ENCODE data around the gene SH3GL1. TPM values are rescaled to one million over a fixed set of nuclear protein-coding genes. Genes with fewer than 3 reads are reported as not detected.

The SH3GL1 gene
- polyA plus RNA-seq, 3 donors = 14.0 to 33.9 (median 15.0) TPM

DNA sequence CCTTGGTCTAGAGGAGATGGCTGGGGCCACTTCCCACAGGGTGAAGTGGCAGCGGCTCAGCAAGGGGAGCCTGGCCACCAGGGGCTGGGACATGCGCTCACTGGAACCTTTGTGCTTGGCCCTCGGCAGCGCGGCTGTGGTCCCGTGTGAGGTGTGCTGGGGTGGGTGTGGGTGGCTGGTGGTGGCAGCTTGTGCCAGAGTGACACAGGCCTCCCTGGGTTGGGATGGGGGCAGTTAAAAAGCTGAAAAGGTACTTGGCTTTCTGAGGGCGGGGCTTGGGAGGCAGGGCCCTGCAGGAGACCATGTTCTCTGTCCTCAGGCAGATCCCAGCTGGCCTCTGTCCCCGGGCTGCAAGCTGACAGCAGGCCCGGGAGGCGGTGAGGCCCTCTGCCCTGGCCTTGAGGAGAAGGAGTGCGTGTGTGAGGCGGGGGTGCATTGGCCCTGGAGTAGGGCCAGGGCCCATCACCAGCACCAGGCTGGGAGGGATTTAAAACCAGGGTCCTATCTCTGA is 39.7 kb downstream of the SH3GL1 start:
- Histone ChIP-seq H3K4me3 (replicated peaks in 1 of 3; ENCODE audit: low read depth in 2 of 3, low read length in 3 of 3) (no peak overlapping the region), H3K27me3 (ENCODE audit: control insufficient read depth in 2 of 2, insufficient read depth in 2 of 2, low read length in 2 of 2) (no peaks in the 10 kb centered on the region), H4K20me1 (ENCODE audit: insufficient read depth, low read length) (peaks cover 63% of the 10 kb centered on the region), H3K36me3 (replicated peaks in 1 of 2; ENCODE audit: control insufficient read depth in 1 of 2, insufficient read depth in 2 of 2, low read length in 2 of 2) (peaks cover 65 to 90% of the 10 kb centered on the region in 2 donors), H3K9ac (ENCODE audit: insufficient read depth, low read length, poor library complexity, severe bottlenecking) (no peak overlapping the region), H3K79me2 (ENCODE audit: insufficient read depth, low read length) (no peaks in the 10 kb centered on the region), H3K4me1 (ENCODE audit: control insufficient read depth in 1 of 2, insufficient read depth in 2 of 2, low read length in 2 of 2) (no peaks in the 10 kb centered on the region), H2AFZ (ENCODE audit: insufficient read depth, low read depth, low read length, poor library complexity, severe bottlenecking) (no peak overlapping the region), H3K4me2 (replicated peaks; ENCODE audit: extremely low read depth, low read length, poor library complexity, severe bottlenecking) (no peak overlapping the region), H3K27ac (ENCODE audit: low read depth in 1 of 2, low read length in 2 of 2) (no peak overlapping the region), H3K9me3 (replicated peaks in 1 of 2; ENCODE audit: control insufficient read depth in 1 of 2, insufficient read depth in 1 of 2, low read length in 2 of 2) (no peaks in the 10 kb centered on the region)
- no peak for DNase-seq
- Mint-ChIP-seq H3K4me1 (no peaks in the 10 kb centered on the region), H3K4me3 (no peak overlapping the region), H3K27me3 (ENCODE audit: low read depth in 3 of 3) (peaks cover 0 to 2% (median 0%) of the 10 kb centered on the region in 3 donors), H3K9me3 (no peaks in the 10 kb centered on the region), H3K27ac (peak overlapping the region in 3 of 7 donors; percentile 57 to 81 (median 79)), H3K36me3 (peaks cover 42 to 86% of the 10 kb centered on the region in 2 donors)
- intact Hi-C loops (cut with micrococcal nuclease) = no loop called here
- 84% methylated on average over 9 of the region's 12 CpGs for WGBS (ENCODE audit: insufficient coverage)
- TF ChIP-seq, protein P1, sequence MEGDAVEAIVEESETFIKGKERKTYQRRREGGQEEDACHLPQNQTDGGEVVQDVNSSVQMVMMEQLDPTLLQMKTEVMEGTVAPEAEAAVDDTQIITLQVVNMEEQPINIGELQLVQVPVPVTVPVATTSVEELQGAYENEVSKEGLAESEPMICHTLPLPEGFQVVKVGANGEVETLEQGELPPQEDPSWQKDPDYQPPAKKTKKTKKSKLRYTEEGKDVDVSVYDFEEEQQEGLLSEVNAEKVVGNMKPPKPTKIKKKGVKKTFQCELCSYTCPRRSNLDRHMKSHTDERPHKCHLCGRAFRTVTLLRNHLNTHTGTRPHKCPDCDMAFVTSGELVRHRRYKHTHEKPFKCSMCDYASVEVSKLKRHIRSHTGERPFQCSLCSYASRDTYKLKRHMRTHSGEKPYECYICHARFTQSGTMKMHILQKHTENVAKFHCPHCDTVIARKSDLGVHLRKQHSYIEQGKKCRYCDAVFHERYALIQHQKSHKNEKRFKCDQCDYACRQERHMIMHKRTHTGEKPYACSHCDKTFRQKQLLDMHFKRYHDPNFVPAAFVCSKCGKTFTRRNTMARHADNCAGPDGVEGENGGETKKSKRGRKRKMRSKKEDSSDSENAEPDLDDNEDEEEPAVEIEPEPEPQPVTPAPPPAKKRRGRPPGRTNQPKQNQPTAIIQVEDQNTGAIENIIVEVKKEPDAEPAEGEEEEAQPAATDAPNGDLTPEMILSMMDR (IDR thresholded peaks at IDR 0.05) = no peak

DNA sequence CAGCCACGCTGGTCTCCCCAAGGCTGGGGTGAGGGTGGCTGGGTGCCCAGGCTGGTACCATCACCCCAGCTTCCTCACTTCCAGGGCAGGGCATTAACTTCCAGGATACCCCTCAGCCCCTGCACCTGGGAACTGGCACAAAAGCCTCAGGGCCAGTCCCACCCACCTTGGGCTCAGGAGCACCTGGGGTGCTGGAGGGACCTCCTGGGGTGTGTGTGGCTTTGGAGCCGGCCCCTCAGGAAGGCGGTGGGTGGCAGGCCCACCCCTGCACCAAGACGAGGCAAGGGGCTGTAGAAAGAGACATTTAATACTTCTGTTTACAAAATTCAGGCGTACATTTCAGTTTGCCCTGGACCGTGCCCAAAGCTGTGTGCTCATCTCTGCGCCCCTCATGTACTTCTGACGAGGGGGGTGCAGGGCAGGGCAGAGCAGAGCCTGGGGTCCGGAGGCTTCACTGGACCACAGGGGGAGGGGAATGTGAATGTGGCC is 40.2 kb downstream of the SH3GL1 start:
- TF ChIP-seq, protein P1 (IDR thresholded peaks at IDR 0.05) = no peak
- DNase-seq = no peak
- Histone ChIP-seq H3K79me2 (ENCODE audit: insufficient read depth, low read length) (no peaks in the 10 kb centered on the region), H2AFZ (ENCODE audit: insufficient read depth, low read depth, low read length, poor library complexity, severe bottlenecking) (no peak overlapping the region), H3K4me1 (ENCODE audit: control insufficient read depth in 1 of 2, insufficient read depth in 2 of 2, low read length in 2 of 2) (no peaks in the 10 kb centered on the region), H3K36me3 (replicated peaks in 1 of 2; ENCODE audit: control insufficient read depth in 1 of 2, insufficient read depth in 2 of 2, low read length in 2 of 2) (peaks cover 61 to 84% of the 10 kb centered on the region in 2 donors), H3K9me3 (replicated peaks in 1 of 2; ENCODE audit: control insufficient read depth in 1 of 2, insufficient read depth in 1 of 2, low read length in 2 of 2) (no peaks in the 10 kb centered on the region), H3K27ac (ENCODE audit: low read depth in 1 of 2, low read length in 2 of 2) (no peak overlapping the region), H3K9ac (ENCODE audit: insufficient read depth, low read length, poor library complexity, severe bottlenecking) (no peak overlapping the region), H3K4me3 (replicated peaks in 1 of 3; ENCODE audit: low read depth in 2 of 3, low read length in 3 of 3) (no peak overlapping the region), H4K20me1 (ENCODE audit: insufficient read depth, low read length) (peaks cover 57% of the 10 kb centered on the region), H3K27me3 (ENCODE audit: control insufficient read depth in 2 of 2, insufficient read depth in 2 of 2, low read length in 2 of 2) (no peaks in the 10 kb centered on the region), H3K4me2 (replicated peaks; ENCODE audit: extremely low read depth, low read length, poor library complexity, severe bottlenecking) (no peak overlapping the region)
- Mint-ChIP-seq H3K4me3 (no peak overlapping the region), H3K27ac (peak overlapping the region in 3 of 7 donors; percentile 2 to 81 (median 79)), H3K4me1 (no peaks in the 10 kb centered on the region), H3K9me3 (no peaks in the 10 kb centered on the region), H3K27me3 (ENCODE audit: low read depth in 3 of 3) (peaks cover 0 to 2% (median 0%) of the 10 kb centered on the region in 3 donors), H3K36me3 (peaks cover 41 to 83% of the 10 kb centered on the region in 2 donors)
- intact Hi-C loops (cut with micrococcal nuclease) = no loop called here
- WGBS (ENCODE audit: insufficient coverage) = 90% methylated on average over 9 of the region's 9 CpGs
